Stromal cell of bone marrow (primary cell): ENCODE results near the gene ANKRD65.
"Not testable (repeated sequence)": the region's sequence is repeated elsewhere in the genome, so short reads cannot be mapped to it uniquely, and the experiment has no call there.

ENCODE experiments used
- DNase-seq: peaks from one replicate; pipeline ENCODE4 v3.0.0-alpha.2; 2012; ENCODE audit warnings: low read depth

Gene ANKRD65

DNA sequence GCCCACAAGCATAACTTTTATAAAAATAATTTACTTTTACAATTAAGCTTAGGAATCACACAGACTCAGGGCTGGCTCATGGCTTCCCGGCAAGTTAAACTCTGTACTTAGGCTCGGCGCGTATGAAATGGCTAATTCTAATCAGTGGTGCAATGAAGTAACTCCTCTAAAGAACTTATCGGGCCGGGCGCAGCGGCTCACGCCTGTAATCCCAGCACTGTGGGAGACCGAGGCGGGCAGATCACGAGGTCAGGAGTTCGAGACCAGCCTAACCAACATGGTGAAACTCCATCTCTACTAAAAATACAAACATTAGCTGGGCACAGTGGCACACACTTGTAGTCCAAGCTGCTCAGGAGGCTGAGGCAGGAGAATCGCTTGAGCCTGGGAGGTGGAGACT is 51.0 kb downstream of the ANKRD65 start:
- DNase-seq = not testable (repeated sequence)
